HEK293 (cell line): ENCODE measurements around the gene ABCC10.

ENCODE experiments used
- CTCF ChIA-PET: fragments of 350-600 bp; formaldehyde crosslinking; extraction: SDS; loops from one replicate; lab custom pipeline; 2021; ENCODE audit warnings: antibody characterized with exemption; lab: Yijun Ruan, JAX
- POLR2A ChIA-PET: fragments of 300-600 bp; formaldehyde crosslinking; extraction: SDS; loops from one replicate; lab custom pipeline; 2020; ENCODE audit warnings: antibody characterized with exemption, inconsistent platforms; lab: Yijun Ruan, JAX
- H3K27ac ChIP-seq: fragments of 200-500 bp; sonication (Bioruptor generic); 2 replicates; pipeline ENCODE4 v1.5.1; 2014; ENCODE audit warnings: low read depth, low read length, control low read depth, inconsistent platforms; ENCODE audit errors: extremely low read depth
- H3K36me3 ChIP-seq, 2 experiments: fragments of 200-500 bp in 1 of 2; sonication (Bioruptor generic) in 1 of 2; 1 replicate in 1 of 2; 2 replicates in 1 of 2; pipeline ENCODE4 v1.5.1; 2014 to 2017; ENCODE audit warnings: inconsistent platforms in 2 of 2, low read length in 2 of 2; ENCODE audit not compliant: control insufficient read depth in 2 of 2, insufficient read depth in 1 of 2
- H3K4me1 ChIP-seq: fragments of 200-500 bp; sonication (Bioruptor generic); 2 replicates; pipeline ENCODE4 v1.5.1; 2014; ENCODE audit warnings: mild to moderate bottlenecking, low read length, inconsistent platforms; ENCODE audit not compliant: control insufficient read depth, insufficient read depth
- H3K4me3 ChIP-seq: 2 replicates; pipeline ENCODE4 v1.5.1; 2011; ENCODE audit warnings: low read depth, mild to moderate bottlenecking, control low read depth, low read length, moderate library complexity
- H3K9me3 ChIP-seq: fragments of 200-500 bp; sonication (Bioruptor generic); 2 replicates; pipeline ENCODE4 v1.5.1; 2014; ENCODE audit warnings: low read depth, low read length, inconsistent platforms; ENCODE audit not compliant: control insufficient read depth, insufficient read depth
- PRDM2 ChIP-seq: fragments of 450-650 bp; formaldehyde crosslinking; IDR thresholded peaks from 2 replicates; pipeline ENCODE4 v1.5.1; 2016; ENCODE audit warnings: missing biosample characterization, missing genetic modification characterization, borderline replicate concordance
- PRDM4 ChIP-seq: fragments of 450-650 bp; formaldehyde crosslinking; IDR thresholded peaks from 2 replicates; pipeline ENCODE4 v1.5.1; 2017; ENCODE audit warnings: missing biosample characterization, missing genetic modification characterization
- SP7 ChIP-seq: fragments of 450-650 bp; formaldehyde crosslinking; IDR thresholded peaks from 2 replicates; pipeline ENCODE4 v1.5.1; 2016; ENCODE audit warnings: missing biosample characterization, missing genetic modification characterization
- ZBTB1 ChIP-seq: fragments of 450-650 bp; formaldehyde crosslinking; IDR thresholded peaks from 2 replicates; pipeline ENCODE4 v1.5.1; 2016; ENCODE audit warnings: missing biosample characterization, missing genetic modification characterization
- ZIC2 ChIP-seq: fragments of 450-650 bp; formaldehyde crosslinking; IDR thresholded peaks from 2 replicates; pipeline ENCODE4 v1.5.1; 2016; ENCODE audit warnings: missing biosample characterization, missing genetic modification characterization
- ZNF140 ChIP-seq: fragments of 450-650 bp; formaldehyde crosslinking; IDR thresholded peaks from 2 replicates; pipeline ENCODE4 v1.5.1; 2016; ENCODE audit warnings: missing biosample characterization, missing genetic modification characterization
- ZNF169 ChIP-seq: fragments of 450-650 bp; formaldehyde crosslinking; IDR thresholded peaks from 2 replicates; pipeline ENCODE4 v1.5.1; 2016; ENCODE audit warnings: missing biosample characterization, missing genetic modification characterization
- ZNF19 ChIP-seq: fragments of 450-650 bp; formaldehyde crosslinking; IDR thresholded peaks from 2 replicates; pipeline ENCODE4; 2016; ENCODE audit warnings: missing biosample characterization, missing genetic modification characterization, low read depth
- ZNF366 ChIP-seq: fragments of 450-650 bp; formaldehyde crosslinking; conservative IDR thresholded peaks from 2 replicates; pipeline ENCODE4 v1.5.1; 2016; ENCODE audit warnings: missing biosample characterization, missing genetic modification characterization
- ZNF488 ChIP-seq: fragments of 450-650 bp; formaldehyde crosslinking; IDR thresholded peaks from 2 replicates; pipeline ENCODE4 v1.5.1; 2016; ENCODE audit warnings: missing biosample characterization, missing genetic modification characterization
- ZNF518A ChIP-seq: fragments of 450-650 bp; formaldehyde crosslinking; conservative IDR thresholded peaks from 2 replicates; pipeline ENCODE4 v1.5.1; 2016; ENCODE audit warnings: low read depth, missing biosample characterization, missing genetic modification characterization
- ZNF639 ChIP-seq: fragments of 450-650 bp; formaldehyde crosslinking; IDR thresholded peaks from 2 replicates; pipeline ENCODE4 v1.5.1; 2016; ENCODE audit warnings: missing biosample characterization, missing genetic modification characterization
- ZNF658 ChIP-seq: fragments of 450-650 bp; formaldehyde crosslinking; IDR thresholded peaks from 2 replicates; pipeline ENCODE4; 2016; ENCODE audit warnings: missing biosample characterization, missing genetic modification characterization

Gene ABCC10

GRCh38 chr6:43497129-43497396 lies 69.7 kb downstream of the ABCC10 start (continued):
- TF ChIP-seq ZNF518A (tag by site-specific recombination): no peak
- TF ChIP-seq ZNF639 (tag by site-specific recombination): no peak
- TF ChIP-seq ZNF169: no peak
- TF ChIP-seq PRDM2 (tag by site-specific recombination): no peak
- TF ChIP-seq ZNF658: no peak
- TF ChIP-seq PRDM4 (tag by site-specific recombination): no peak
- no peak for TF ChIP-seq ZBTB1 (tag by site-specific recombination)
- TF ChIP-seq SP7 (tag by site-specific recombination): no peak
- no peak for TF ChIP-seq ZNF19
- no peak for TF ChIP-seq ZNF140 (tag by site-specific recombination)
- no peak for TF ChIP-seq ZNF366 (tag by site-specific recombination)

GRCh38 chr6:43497689-43498088 lies 70.3 kb downstream of the ABCC10 start:
- H3K36me3 ChIP-seq: peaks cover 9 to 70% of the 10 kb centered on the region in 2 experiments; a peak in 2 of 3 replicates
- H3K4me1 ChIP-seq: peaks cover 7% of the 10 kb centered on the region
- no peak overlapping the region for H3K27ac ChIP-seq
- POLR2A ChIA-PET: no interaction called here
- CTCF ChIA-PET: interaction anchor here (0.7 to 11.2 kb wide), 9 partner anchors 10 to 759 kb away, joined by 3 to 142 read pairs (median 14); partner anchors contain the start of genes DLK2 and LRRC73
- H3K4me3 ChIP-seq: no peak overlapping the region
- no peaks in the 10 kb centered on the region for H3K9me3 ChIP-seq
- TF ChIP-seq ZNF488 (tag by site-specific recombination): no peak
- TF ChIP-seq ZIC2 (tag by site-specific recombination): peak; percentile 31; the same call in 1 of the 2 replicates
